Activated CD4-positive, alpha-beta T cell treated with anti-CD3 and anti-CD28 coated beads, Interleukin-2, amount 10 ng/mL, durations not matched to agents 24 days and 14 days (primary cell): ENCODE results near the gene STAT1. TPM values are rescaled to one million over a fixed set of nuclear protein-coding genes. Genes with fewer than 3 reads are reported as not detected.
A peak's percentile ranks its signal among the peaks of the same experiment; 100 is the strongest.

Experiments
- DNase-seq: peaks from one replicate; pipeline ENCODE4 v3.0.0; 2022
- H3K27ac Mint-ChIP-seq: one replicate; pipeline ENCODE4 v1.8.0; 2022; ENCODE audit warnings: mild to moderate bottlenecking, mixed read lengths
- H3K27me3 Mint-ChIP-seq: one replicate; pipeline ENCODE4 v1.8.0; 2022; ENCODE audit warnings: mixed read lengths
- H3K36me3 Mint-ChIP-seq: one replicate; pipeline ENCODE4 v1.8.0; 2022; ENCODE audit warnings: low read depth, mild to moderate bottlenecking, mixed read lengths
- H3K4me1 Mint-ChIP-seq: one replicate; pipeline ENCODE4 v1.8.0; 2021; ENCODE audit warnings: mixed read lengths
- H3K4me3 Mint-ChIP-seq: one replicate; pipeline ENCODE4 v1.8.0; 2022; ENCODE audit warnings: mild to moderate bottlenecking, moderate library complexity, mixed read lengths
- H3K9me3 Mint-ChIP-seq: one replicate; pipeline ENCODE4 v1.8.0; 2021; ENCODE audit warnings: mixed read lengths
- intact Hi-C: fragments of 100-400 bp; cut with micrococcal nuclease; formaldehyde crosslinking; loops from one replicate; pipeline ENCODE4 v1.15.1; 2023
- total RNA-seq: library from RNA; stranded (reverse); gene quantifications from 2 replicates; pipeline ENCODE4 v1.2.3, GENCODE V29; 2022

STAT1 gene
- 152 and 160 TPM in 2 replicates for total RNA-seq

DNA sequence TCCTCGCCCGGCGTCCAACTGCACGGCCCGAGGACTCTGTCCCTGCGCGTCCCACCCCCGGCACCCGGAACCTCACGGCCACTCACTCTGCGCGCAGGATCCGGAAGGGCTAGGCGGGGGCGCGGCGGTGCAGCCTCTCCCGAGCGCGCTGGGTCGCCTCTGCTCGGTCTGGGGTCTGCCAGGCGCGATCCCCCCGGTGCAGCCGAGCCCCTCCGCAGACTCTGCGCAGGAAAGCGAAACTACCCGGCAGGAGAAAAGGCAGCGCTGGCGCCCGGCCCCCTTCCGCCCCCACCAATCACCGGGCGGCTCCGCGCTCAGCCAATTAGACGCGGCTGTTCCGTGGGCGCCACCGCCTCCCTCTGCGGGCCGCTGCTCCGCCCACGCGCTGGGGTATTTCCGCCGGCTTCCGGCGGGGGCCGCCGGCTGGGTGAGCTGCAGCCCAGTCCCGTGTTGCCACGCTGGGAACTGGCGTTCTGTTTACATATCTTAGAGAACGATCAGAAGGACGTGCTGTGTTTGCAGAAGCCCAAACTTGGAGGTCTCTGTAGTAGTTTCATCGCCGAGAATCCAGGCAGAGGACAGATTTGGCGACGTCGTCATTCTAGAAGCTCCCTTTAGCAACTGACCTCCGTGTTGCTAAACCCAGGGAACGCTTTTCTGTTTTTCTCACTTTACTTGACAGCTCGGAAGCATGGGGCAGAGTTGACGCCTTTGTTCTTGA lies at the start of gene STAT1:
Gene STAT1 (minus strand): TSS at position 240 of the 721 bp plus-strand sequence. CDS start 4,168 bp downstream, outside the sequence.
- H3K27ac Mint-ChIP-seq, result no peak within 1 kb of the TSS

DNA sequence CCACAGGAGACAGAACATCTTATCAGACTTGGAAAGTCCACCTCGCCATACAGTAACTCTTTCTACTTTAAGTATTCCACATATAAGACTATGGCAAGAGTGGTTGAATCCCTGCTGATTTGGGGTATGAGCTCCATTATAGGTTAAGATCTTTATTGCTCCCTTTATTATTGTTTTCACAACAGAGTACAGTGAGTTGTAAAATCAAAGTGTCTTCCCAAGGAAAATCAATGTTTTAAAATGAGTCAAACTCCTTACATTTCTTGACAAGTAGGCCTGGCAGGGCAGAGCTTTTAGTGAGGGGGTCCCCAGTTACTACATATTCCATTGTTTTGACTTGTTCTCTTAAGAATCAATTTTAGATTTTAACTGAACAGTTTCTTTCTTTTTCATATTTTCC lies 49.6 kb upstream of the STAT1 start:
- Mint-ChIP-seq H3K4me3 (peak overlapping the region; percentile 75), H3K27ac (peak overlapping the region; percentile 73), H3K27me3 (no peaks in the 10 kb centered on the region), H3K36me3 (peaks cover 60% of the 10 kb centered on the region), H3K4me1 (peaks cover 66% of the 10 kb centered on the region), H3K9me3 (peaks cover 8% of the 10 kb centered on the region)
- DNase-seq, result no peak
- intact Hi-C loops, result loop anchor here (10.0 kb wide), 1 partner anchor 611 kb away; the partner anchor contains the start of gene NABP1

More for the DNA sequence above, at the start of gene STAT1:
- Mint-ChIP-seq H3K27me3 (no peaks in the 10 kb centered on the region), H3K9me3 (peaks cover 9% of the 10 kb centered on the region), H3K36me3 (peaks cover 19% of the 10 kb centered on the region), H3K4me3 (no peak within 1 kb of the TSS), H3K4me1 (peaks cover 37% of the 10 kb centered on the region)
- DNase-seq, result peak; percentile 100
- intact Hi-C loops, result loop anchor here (1.0 to 10.0 kb wide), 9 partner anchors 7 to 1229 kb away; partner anchors contain the start of genes GLS, NAB1, NEMP2 and ORMDL1

DNA sequence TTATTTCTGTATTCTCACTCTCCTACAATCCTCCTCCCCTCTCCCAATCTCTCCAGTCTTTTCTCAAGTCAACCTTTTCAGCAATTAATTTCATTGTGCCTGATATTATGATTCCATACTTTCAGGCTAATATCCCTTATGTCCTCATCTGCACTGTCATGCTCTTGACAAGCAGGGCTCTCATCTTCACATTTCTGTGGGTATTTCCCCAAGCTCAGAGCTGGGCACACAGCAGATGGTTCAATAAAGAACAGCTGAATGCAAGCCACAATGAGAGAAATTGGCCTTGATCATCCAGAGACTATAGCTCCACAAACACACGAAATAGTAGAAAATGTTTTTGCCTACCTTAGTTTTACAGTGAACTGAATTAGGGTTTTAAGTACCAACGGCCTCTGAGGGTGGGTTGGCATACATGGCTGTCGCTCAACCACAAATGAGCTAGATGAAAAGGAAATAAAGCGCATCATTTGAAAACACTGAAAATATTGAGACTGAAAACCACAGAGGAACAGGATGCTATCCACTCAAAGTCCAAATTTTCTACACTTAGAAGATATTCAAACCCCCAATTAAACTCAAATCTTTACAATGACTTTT lies 47.5 kb upstream of the STAT1 start:
- Mint-ChIP-seq H3K4me3 (peak overlapping the region; percentile 46), H3K4me1 (peaks cover 52% of the 10 kb centered on the region), H3K27me3 (no peaks in the 10 kb centered on the region), H3K36me3 (peaks cover 56% of the 10 kb centered on the region), H3K9me3 (peaks cover 8% of the 10 kb centered on the region), H3K27ac (peak overlapping the region; percentile 42)
- peak; percentile 73 for DNase-seq
- intact Hi-C loops, result loop anchor here (2.0 to 10.0 kb wide), 2 partner anchors 41 to 613 kb away; partner anchors contain the start of gene NABP1

DNA sequence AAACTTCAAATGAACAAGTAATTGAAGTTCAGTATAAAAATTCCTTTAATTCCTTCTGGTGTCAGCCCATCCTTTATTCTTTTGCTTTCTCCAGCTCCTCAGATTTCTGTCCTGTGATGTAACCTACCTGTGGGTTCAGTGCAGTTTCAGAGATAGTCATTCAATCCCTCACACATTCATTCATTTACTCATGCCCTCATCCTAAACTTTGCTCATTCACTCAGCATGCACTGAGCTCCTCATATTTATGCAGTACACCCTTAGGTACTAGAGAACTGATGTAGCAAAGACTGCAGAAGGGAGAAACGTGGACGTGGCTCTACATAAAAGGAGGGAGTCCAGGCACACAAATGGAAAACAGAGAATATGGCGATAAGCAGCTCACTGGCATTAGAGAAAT lies 45.3 kb upstream of the STAT1 start:
- Mint-ChIP-seq H3K27me3 (no peaks in the 10 kb centered on the region), H3K4me1 (peaks cover 53% of the 10 kb centered on the region), H3K9me3 (peaks cover 8% of the 10 kb centered on the region), H3K36me3 (peaks cover 52% of the 10 kb centered on the region), H3K4me3 (no peak overlapping the region), H3K27ac (peak overlapping the region; percentile 7)
- intact Hi-C loops, result loop anchor here (1.0 to 10.0 kb wide), 2 partner anchors 19 to 325 kb away; no protein-coding TSS in a partner anchor
- DNase-seq, result peak; percentile 51

GRCh38 chr2:191056228-191056627 lies 42.3 kb upstream of the STAT1 start:
- intact Hi-C loops, result loop anchor here (10.0 kb wide), 1 partner anchor 329 kb away; no protein-coding TSS in a partner anchor
- peaks cover 8% of the 10 kb centered on the region for H3K9me3 Mint-ChIP-seq
- H3K4me3 Mint-ChIP-seq, result peak overlapping the region; percentile 3
- H3K27ac Mint-ChIP-seq, result peak overlapping the region; percentile 54
- H3K27me3 Mint-ChIP-seq, result no peaks in the 10 kb centered on the region
- DNase-seq, result peak; percentile 77
- peaks cover 31% of the 10 kb centered on the region for H3K36me3 Mint-ChIP-seq
- peaks cover 30% of the 10 kb centered on the region for H3K4me1 Mint-ChIP-seq

- Mint-ChIP-seq H3K27me3 (no peaks in the 10 kb centered on the region), H3K4me1 (peaks cover 23% of the 10 kb centered on the region), H3K36me3 (peaks cover 24% of the 10 kb centered on the region), H3K27ac (no peak overlapping the region), H3K9me3 (no peaks in the 10 kb centered on the region), H3K4me3 (no peak overlapping the region)
- intact Hi-C loops, result loop anchor here (2.0 to 10.0 kb wide), 3 partner anchors 64 to 468 kb away; no protein-coding TSS in a partner anchor
- no peak for DNase-seq
Observed at GRCh38 chr2:191053256-191053655, 39.3 kb upstream of the STAT1 start.

DNA sequence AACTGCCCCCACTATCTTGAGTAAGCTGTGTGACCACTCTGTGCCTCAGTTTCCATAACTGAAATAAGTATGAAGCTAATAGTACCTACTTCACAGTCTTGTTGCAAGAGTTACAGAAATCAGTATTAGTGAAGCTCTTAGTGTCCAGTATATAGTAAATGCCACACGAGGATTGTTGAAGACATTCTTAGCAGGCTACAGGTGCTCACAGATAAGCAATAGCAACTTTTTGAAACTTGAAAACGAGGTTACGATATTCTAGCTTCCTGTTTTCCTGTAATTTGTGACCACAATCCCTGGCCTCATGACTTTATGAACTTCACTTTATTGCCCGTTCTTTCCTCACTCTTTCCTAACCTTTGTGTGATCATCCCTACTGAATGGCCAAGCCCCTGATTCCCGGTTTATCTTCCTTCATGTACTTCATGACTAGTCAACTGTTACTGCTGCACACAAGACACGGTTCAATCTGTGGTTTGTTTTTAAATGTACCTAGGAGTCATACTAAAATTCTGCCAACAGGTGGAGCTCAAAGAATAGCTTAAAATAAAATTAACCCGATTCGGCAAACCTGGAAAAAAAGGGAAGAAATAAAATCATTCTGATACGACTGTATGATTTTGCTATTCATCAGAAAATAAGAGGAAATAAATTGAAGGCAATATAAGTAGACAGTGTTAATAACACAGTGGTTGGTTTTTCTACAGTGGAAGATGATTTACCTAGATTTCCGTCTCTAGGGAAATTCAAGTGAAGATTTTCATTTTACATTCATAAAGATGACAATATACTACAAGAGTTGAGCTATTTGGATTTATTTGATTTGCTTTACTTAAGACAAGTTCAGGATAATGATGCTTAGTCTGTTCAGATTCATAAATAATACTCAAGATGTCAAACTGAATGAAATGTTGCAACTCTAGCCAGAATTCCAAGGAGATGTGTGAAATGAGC lies 38.1 kb upstream of the STAT1 start:
- intact Hi-C loops, result loop anchor here (1.0 to 10.0 kb wide), 4 partner anchors 65 to 469 kb away; no protein-coding TSS in a partner anchor
- Mint-ChIP-seq H3K4me1 (peaks cover 22% of the 10 kb centered on the region), H3K9me3 (no peaks in the 10 kb centered on the region), H3K4me3 (no peak overlapping the region), H3K27me3 (no peaks in the 10 kb centered on the region), H3K27ac (no peak overlapping the region), H3K36me3 (peaks cover 28% of the 10 kb centered on the region)
- DNase-seq, result peak; percentile 80

- Mint-ChIP-seq H3K27me3 (no peaks in the 10 kb centered on the region), H3K36me3 (peaks cover 32% of the 10 kb centered on the region), H3K9me3 (no peaks in the 10 kb centered on the region), H3K27ac (no peak overlapping the region), H3K4me1 (peaks cover 18% of the 10 kb centered on the region), H3K4me3 (no peak overlapping the region)
- peak; percentile 53 for DNase-seq
- intact Hi-C loops, result loop anchor here (10.0 kb wide), 1 partner anchor 334 kb away; no protein-coding TSS in a partner anchor
Observed at GRCh38 chr2:191051177-191051576, 37.2 kb upstream of the STAT1 start.

GRCh38 chr2:191050640-191050987 lies 36.6 kb upstream of the STAT1 start:
- intact Hi-C loops, result loop anchor here (10.0 kb wide), 1 partner anchor 334 kb away; no protein-coding TSS in a partner anchor
- H3K4me1 Mint-ChIP-seq, result peaks cover 14% of the 10 kb centered on the region
- no peak overlapping the region for H3K4me3 Mint-ChIP-seq
- H3K9me3 Mint-ChIP-seq, result no peaks in the 10 kb centered on the region
- H3K27me3 Mint-ChIP-seq, result no peaks in the 10 kb centered on the region
- DNase-seq, result peak; percentile 51
- H3K27ac Mint-ChIP-seq, result peak overlapping the region; percentile 50
- H3K36me3 Mint-ChIP-seq, result peaks cover 36% of the 10 kb centered on the region

GRCh38 chr2:191049728-191050639 lies 36.0 kb upstream of the STAT1 start:
- DNase-seq, result no peak
- Mint-ChIP-seq H3K27ac (no peak overlapping the region), H3K9me3 (no peaks in the 10 kb centered on the region), H3K36me3 (peaks cover 42% of the 10 kb centered on the region), H3K4me1 (peaks cover 14% of the 10 kb centered on the region), H3K4me3 (no peak overlapping the region), H3K27me3 (no peaks in the 10 kb centered on the region)
- intact Hi-C loops, result loop anchor here (10.0 kb wide), 1 partner anchor 335 kb away; no protein-coding TSS in a partner anchor

DNA sequence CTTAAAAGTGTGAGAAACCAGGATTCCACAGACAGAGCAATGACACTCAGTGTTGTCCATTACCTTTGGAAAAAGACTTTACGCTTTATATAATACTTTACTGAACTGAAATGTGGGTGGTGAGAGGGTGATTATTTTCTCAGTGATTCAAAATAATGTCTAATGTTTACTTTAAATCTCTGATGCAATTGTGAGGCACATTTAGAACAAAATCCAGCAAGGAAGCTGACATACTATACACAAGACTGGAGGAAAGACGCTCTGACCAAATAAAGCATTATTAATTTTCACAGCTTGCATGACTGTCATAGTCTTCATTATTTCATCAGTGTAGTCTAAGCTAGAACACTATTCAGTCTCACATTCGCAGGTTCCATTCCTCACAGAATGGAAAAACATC lies 34.1 kb upstream of the STAT1 start:
- Mint-ChIP-seq H3K4me3 (no peak overlapping the region), H3K27me3 (no peaks in the 10 kb centered on the region), H3K36me3 (peaks cover 48% of the 10 kb centered on the region), H3K4me1 (peaks cover 9% of the 10 kb centered on the region), H3K9me3 (peaks cover 6% of the 10 kb centered on the region), H3K27ac (no peak overlapping the region)
- intact Hi-C loops, result no loop called here
- no peak for DNase-seq

DNA sequence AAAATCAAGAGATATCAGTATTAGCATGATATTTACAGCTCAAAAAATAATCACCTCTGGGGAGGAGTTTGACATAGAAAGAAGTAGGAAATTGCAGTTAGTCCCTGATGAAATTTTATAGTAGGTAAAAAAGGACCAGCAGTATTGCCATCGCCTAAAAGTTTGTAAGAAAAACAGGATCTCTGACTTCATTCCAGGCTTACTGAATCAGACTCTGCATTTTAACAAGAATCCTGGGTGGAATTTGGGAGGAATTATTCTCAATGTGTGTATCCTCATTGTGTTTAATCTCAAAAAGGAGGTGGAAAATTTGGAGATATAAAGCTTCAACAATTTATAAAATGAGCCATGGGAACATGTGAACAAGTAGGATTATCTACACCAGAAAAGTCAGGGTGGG lies 31.2 kb upstream of the STAT1 start:
- H3K36me3 Mint-ChIP-seq, result peaks cover 46% of the 10 kb centered on the region
- no peaks in the 10 kb centered on the region for H3K27me3 Mint-ChIP-seq
- no peak overlapping the region for H3K27ac Mint-ChIP-seq
- peaks cover 18% of the 10 kb centered on the region for H3K4me1 Mint-ChIP-seq
- peaks cover 6% of the 10 kb centered on the region for H3K9me3 Mint-ChIP-seq
- no peak overlapping the region for H3K4me3 Mint-ChIP-seq
- intact Hi-C loops, result no loop called here
- DNase-seq, result no peak
